CD4-positive, alpha-beta T cell treated with Interleukin-6 for 4 hours (primary cell): ENCODE measurements around the gene PDE3A.

ENCODE experiments used
- DNase-seq: peaks from one replicate; pipeline ENCODE4 v3.0.0-alpha.2; 2020; ENCODE audit warnings: mixed read lengths

Gene PDE3A

GRCh38 chr12:20426957-20427356 is 58.6 kb downstream of the PDE3A start:
- DNase-seq: no peak

GRCh38 chr12:20429852-20430251 is 61.5 kb downstream of the PDE3A start:
- no peak for DNase-seq

DNA sequence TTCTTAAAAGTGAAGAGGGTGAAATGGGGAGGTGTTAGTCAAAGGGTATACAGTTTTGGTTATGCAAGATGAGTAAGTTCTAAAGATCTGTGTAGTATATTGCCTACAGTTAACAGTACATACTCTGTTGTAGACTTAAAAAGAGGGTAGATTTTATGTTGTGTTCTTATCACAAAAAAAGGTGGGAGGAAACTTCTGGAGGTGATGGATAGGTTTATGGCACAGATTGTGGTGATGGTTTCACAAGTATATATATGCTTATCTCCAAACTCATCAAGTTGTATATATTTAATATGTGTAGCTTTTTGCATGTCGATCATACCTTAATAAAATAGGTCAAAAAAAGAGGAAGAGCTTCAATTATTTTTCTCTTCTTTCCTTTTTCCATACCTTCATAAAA is 64.0 kb downstream of the PDE3A start:
- no peak for DNase-seq

- DNase-seq: no peak
These were observed 66.7 kb downstream of the PDE3A start for GRCh38 chr12:20434996-20435395.

GRCh38 chr12:20436316-20436715 is 68.0 kb downstream of the PDE3A start:
- DNase-seq: no peak

DNA sequence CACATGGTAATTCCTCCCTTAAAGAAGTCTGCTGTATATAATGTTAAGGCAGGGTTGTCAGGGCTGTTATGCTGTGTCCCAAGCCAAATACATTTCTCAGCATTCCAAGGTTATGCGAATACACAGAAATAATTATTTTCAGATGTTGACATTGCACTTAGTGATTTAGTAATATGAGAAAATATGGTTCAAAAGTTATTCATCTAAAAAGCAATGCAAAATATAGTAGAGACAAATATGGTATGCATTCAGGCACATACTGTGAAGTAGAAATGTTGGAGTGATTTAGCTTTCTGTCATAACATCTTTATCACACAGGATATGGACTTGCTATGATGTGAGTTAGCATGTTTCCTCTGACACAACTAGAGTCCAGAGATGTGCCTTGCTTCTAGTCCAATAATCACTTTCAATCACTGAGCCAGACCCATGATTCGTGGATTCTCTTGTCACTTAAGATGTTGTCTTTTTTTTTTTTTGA is 70.0 kb downstream of the PDE3A start:
- DNase-seq: no peak

DNA sequence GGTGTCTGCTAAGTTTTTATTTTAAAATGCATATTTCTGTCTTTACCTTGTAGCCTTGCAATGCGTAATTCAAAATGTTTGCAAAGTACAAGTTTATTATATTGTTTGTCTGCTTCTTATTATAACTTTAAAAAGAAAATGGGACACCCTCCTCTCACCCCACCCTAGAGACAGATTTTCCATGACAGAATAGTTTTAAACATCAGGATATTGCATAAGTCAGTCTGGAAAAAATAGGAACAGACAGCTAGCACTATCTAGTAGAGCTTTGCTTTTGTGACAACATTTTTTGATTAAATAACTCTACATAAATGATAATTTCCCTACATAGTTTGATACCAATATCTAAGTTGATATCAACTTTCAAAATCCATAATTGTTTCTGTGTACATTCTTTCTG is 71.3 kb downstream of the PDE3A start:
- DNase-seq: no peak

DNA sequence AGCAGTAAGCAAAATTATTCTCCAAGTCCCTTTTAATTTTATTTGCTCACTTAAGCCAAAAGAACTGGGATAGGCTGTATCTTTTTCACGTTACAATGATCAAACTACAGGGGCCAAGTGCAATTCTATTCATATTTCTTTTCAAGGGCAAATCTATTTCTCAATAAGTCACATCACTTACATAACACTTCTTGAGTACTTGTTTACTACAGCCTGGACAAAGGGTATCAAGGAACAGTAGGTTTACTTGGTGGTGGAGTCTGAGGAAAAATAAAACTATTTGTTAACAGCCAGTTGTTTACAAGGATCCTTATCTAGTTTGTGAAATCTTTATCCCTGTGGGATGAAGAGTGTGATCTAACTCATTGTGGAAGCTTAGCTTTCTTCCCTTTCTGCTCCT is 72.1 kb downstream of the PDE3A start:
- DNase-seq: no peak

DNA sequence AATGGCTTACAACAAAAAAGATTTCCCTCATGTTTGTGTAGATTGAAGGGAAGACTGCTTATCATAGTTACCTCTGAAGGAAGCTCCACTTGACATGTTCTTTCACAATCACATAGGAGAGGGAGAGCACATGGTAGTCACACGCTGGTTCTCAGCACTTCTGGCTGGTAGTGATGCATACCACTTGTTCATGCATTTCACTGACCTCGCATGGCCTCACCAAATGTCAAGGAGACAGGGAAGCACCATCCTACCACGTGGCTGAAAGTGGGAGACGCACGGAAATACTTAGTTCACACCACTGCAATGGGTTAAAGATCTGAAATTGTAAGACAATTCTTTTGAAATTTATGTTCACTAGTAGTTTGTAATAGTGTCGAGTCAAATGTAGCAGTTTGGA is 74.0 kb downstream of the PDE3A start:
- no peak for DNase-seq

GRCh38 chr12:20443255-20443654 is 74.9 kb downstream of the PDE3A start:
- no peak for DNase-seq

- DNase-seq: no peak
These were observed 75.5 kb downstream of the PDE3A start for GRCh38 chr12:20443792-20444191.

DNA sequence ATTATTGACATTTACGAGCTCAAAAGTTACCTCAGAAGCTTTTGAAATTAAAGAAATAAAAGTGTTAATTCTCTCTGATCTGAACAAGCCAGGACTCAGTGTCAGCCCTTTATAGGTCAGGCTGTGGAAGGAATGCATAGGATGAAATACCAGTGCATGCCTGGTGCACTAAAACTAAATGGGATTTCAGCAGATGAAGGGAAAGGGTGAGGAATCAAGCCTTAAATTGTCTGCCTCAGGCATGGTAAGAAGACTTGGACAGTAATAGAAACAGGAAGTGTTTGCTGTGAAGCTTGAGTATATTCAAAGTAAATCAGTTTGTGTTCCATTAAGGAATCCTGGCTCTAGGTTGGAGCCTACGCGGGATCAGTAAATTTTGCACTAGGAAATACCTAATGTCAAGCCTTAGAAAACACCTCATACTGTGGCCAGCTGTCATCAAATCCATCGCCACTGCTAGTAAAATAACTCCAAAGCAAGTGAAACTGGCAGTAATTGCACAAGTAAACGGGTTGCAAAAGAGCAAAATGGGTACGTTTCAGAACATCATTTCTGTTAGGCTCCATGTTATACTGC is 76.3 kb downstream of the PDE3A start:
- DNase-seq: no peak

- no peak for DNase-seq
These were observed 77.3 kb downstream of the PDE3A start for GRCh38 chr12:20445687-20446086.

GRCh38 chr12:20446836-20447235 is 78.5 kb downstream of the PDE3A start:
- no peak for DNase-seq

GRCh38 chr12:20448781-20449180 is 80.4 kb downstream of the PDE3A start:
- DNase-seq: no peak

DNA sequence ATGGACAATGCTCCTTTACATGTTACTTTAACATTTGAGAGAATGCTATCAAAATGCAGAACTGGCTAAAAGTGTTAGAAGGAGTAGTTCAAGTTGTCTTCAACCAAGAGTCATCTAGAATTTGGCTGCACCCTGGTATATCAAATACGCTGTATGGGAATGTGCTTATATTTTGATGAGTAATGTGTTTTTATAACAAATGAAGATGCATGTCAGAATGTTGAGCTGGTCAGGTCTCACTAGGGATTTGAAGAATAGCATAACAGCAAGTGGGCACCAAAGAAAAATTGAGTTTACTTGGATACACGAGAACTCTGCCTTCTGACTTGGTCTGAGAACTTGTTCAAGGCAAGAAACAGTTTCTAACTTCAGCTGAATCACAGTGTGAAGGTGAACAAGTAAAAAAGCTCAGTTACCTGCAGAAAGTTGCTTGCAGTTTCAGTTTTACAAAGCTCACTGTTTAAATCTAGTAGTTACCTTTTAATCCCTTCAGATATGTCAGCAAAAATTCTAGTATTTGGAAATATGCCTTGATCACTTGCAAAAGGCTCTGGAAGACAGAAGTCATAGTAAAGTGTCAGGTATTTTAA is 82.3 kb downstream of the PDE3A start:
- no peak for DNase-seq

GRCh38 chr12:20451761-20452160 is 83.4 kb downstream of the PDE3A start:
- DNase-seq: no peak

GRCh38 chr12:20452496-20453010 is 84.2 kb downstream of the PDE3A start:
- DNase-seq: no peak

DNA sequence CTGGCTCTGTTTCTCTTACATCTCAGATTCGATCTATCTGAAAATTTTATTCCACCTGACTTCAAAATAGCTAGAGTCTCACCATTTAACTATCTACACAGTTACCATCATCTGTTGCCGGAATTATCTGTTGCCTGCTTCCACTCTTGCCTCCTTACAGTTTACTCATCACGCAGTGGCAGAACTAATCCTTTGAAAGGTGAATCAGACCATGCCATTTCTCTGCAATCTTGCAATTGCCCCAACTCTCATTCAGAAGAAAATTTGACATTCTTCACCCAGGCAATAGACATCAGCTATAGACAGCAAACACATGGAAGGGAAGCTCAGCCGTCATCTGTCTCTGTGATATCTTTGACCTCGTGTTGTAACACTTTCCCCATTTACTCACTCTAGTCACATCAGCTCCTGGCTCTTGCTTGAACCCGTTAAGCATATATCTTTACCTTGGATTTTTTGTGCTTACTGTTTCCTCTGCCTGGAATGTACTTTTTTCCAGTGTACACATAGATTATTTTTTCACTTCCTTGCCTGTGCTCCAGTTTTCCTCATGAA is 85.5 kb downstream of the PDE3A start:
- no peak for DNase-seq

DNA sequence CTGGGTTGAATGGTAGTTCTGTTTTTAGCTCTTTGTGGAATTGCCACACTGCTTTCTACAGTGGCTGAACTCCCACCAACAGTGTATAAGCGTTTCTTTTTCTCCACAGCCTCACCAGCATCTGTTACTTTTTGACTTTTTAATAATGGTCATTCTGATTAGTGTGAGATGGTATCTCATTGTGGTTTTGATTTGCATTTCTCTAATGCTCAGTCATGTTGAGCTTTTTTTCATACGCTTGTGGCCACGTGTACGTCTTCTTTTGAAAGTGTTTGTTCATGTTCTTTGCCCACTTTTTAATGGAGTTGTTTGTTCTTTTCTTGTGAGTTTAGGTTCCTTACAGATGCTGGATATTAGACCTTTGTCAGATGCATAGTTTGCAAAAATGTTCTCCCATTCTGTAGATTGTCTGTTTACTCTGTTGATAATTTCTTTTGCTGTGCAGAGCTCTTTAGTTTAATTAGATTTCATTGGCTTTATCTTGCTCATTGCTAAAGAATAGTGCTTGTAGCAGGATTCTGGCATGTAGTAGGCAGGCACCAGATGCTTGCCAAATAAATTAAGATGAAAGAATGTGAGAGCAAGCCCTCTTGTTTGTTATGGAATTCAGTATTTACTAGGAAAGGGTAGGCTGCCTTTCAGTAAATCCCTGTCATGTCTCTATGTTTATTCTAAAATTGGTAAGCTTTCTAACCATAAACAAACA is 86.8 kb downstream of the PDE3A start:
- no peak for DNase-seq

DNA sequence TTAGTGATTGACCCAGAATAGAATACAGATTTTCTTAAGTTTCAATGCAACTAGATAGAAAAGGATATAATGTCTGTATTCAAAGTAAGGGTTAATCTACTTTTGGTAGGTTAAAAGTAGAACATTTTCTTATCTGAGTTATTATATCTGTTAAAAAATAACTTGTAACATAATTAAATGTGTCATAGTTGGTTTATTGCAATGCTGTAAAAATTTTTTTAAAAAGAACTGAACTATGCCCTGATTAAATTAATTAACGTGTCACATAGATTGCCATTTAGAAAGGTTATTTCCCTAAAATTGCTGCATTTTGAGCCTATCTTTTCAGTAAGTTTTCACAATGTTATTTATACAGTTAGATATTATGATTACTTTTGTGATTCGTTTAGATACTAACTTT is 89.2 kb downstream of the PDE3A start:
- no peak for DNase-seq

- DNase-seq: no peak
These were observed 89.7 kb downstream of the PDE3A start for GRCh38 chr12:20458011-20458410.

GRCh38 chr12:20459920-20460319 is 91.6 kb downstream of the PDE3A start:
- no peak for DNase-seq

DNA sequence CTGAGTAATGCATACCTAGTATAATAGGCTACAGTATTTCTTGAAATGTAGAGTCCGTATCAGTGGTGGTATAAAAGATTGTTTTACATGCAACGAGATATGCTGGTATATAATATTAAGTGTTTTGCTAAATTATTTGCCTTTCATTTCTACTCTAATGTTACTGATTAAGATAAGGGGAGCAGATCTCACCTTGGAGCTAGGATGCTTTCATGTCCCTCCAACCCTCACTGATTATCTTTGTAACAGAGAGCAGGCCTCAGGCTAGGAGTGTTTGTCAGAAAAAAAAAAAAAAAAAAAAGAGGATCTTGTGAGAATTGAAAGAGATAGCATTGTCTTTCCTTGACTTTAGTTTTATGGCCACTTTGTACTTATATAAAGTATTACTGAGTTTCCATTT is 92.6 kb downstream of the PDE3A start:
- no peak for DNase-seq
